HG02973 (cell line): ENCODE measurements around the gene PCYT1A.
"Not testable (repeated sequence)": the region's sequence is repeated elsewhere in the genome, so short reads cannot be mapped to it uniquely, and the experiment has no call there.

Experiments used
- ATAC-seq: cut with Tn5 transposase; IDR thresholded peaks from one replicate; pipeline ENCODE4 v1.9.1; 2021; ENCODE audit warnings: moderate library complexity; ENCODE audit not compliant: unreplicated experiment

PCYT1A gene

GRCh38 chr3:196216089-196216564 lies 71.4 kb downstream of the PCYT1A start, which contains the start of gene SLC51A:
TSS of gene SLC51A (plus strand) at chr3:196216534. CDS start at chr3:196216713, 179 bp downstream.
- no peak for ATAC-seq

GRCh38 chr3:196215493-196216020 lies 72.0 kb downstream of the PCYT1A start:
- no peak for ATAC-seq

GRCh38 chr3:196214783-196215441 lies 72.6 kb downstream of the PCYT1A start:
- ATAC-seq, result no peak

- ATAC-seq, result no peak
These were observed 76.6 kb downstream of the PCYT1A start, which contains the start of gene ZDHHC19 for GRCh38 chr3:196210673-196211556. TSS of gene ZDHHC19 (minus strand) at chr3:196211400. CDS start at chr3:196211315, 85 bp downstream.

- not testable (repeated sequence) for ATAC-seq
These were observed 77.4 kb downstream of the PCYT1A start for GRCh38 chr3:196209944-196210672.

GRCh38 chr3:196208942-196209695 lies 78.4 kb downstream of the PCYT1A start:
- ATAC-seq, result no peak

- no peak for ATAC-seq
These were observed 79.5 kb downstream of the PCYT1A start for GRCh38 chr3:196207833-196208607.

GRCh38 chr3:196207159-196207832 lies 80.2 kb downstream of the PCYT1A start:
- ATAC-seq, result no peak

- ATAC-seq, result not testable (repeated sequence)
These were observed 81.9 kb downstream of the PCYT1A start for GRCh38 chr3:196205442-196206205.

GRCh38 chr3:196203846-196204245 lies 83.7 kb downstream of the PCYT1A start:
- no peak for ATAC-seq

GRCh38 chr3:196202516-196202970 lies 85.0 kb downstream of the PCYT1A start:
- no peak for ATAC-seq

GRCh38 chr3:196198771-196199753 lies 88.5 kb downstream of the PCYT1A start:
- no peak for ATAC-seq

GRCh38 chr3:196198081-196198675 lies 89.3 kb downstream of the PCYT1A start:
- no peak for ATAC-seq

GRCh38 chr3:196197524-196197923 lies 90.0 kb downstream of the PCYT1A start:
- ATAC-seq, result no peak

- no peak for ATAC-seq
These were observed 91.8 kb downstream of the PCYT1A start for GRCh38 chr3:196195664-196196265.

GRCh38 chr3:196194542-196194915 lies 93.0 kb downstream of the PCYT1A start:
- no peak for ATAC-seq
